CD4-positive, CD25-positive, alpha-beta regulatory T cell (primary cell): ENCODE data around the gene NR5A2. TPM values are rescaled to one million over a fixed set of nuclear protein-coding genes. Genes with fewer than 3 reads are reported as not detected.

Experiments
- ATAC-seq, 2 donors: fragments of 150-1000 bp; cut with Tn5 transposase; one replicate each; pipeline ENCODE4 v1.10.0; 2021; ENCODE audit warnings: low read depth in 2 of 2, moderate number of reproducible peaks in 2 of 2, moderate library complexity in 1 of 2
- DNase-seq, 3 donors: peaks; one replicate each; pipeline versions ENCODE4 v3.0.0 to v3.0.0-alpha.2; 2012 to 2022; ENCODE audit warnings: mixed read lengths in 1 of 3
- H3K27ac ChIP-seq: one replicate; pipeline ENCODE4 v1.7.0; 2013; ENCODE audit warnings: mild to moderate bottlenecking, low read length; ENCODE audit not compliant: insufficient read depth, poor library complexity, severe bottlenecking
- H3K27me3 ChIP-seq: one replicate; pipeline ENCODE4 v1.7.0; 2013; ENCODE audit warnings: low read length; ENCODE audit not compliant: control insufficient read depth, insufficient read depth
- H3K36me3 ChIP-seq: one replicate; pipeline ENCODE4 v1.7.0; 2013; ENCODE audit warnings: mild to moderate bottlenecking, low read length, moderate library complexity; ENCODE audit not compliant: control insufficient read depth, insufficient read depth
- H3K4me1 ChIP-seq: 2 replicates; pipeline ENCODE4 v1.7.0; 2013; ENCODE audit warnings: mild to moderate bottlenecking, low read length; ENCODE audit not compliant: insufficient read depth, control insufficient read depth, poor library complexity, severe bottlenecking
- H3K4me3 ChIP-seq: one replicate; pipeline ENCODE4 v1.7.0; 2013; ENCODE audit warnings: low read depth, mild to moderate bottlenecking, low read length, moderate library complexity
- H3K9me3 ChIP-seq, 2 experiments: 1 replicate in 1 of 2; 2 replicates in 1 of 2; pipeline ENCODE4 v1.7.0; 2013; ENCODE audit warnings: low read length in 2 of 2, mild to moderate bottlenecking in 1 of 2, moderate library complexity in 1 of 2; ENCODE audit not compliant: control insufficient read depth in 2 of 2
- H3K27ac Mint-ChIP-seq, 3 donors: one replicate each; pipeline ENCODE4 v1.8.0; 2020 to 2022; ENCODE audit warnings: mild to moderate bottlenecking in 3 of 3, mixed read lengths in 3 of 3, moderate library complexity in 2 of 3
- H3K27me3 Mint-ChIP-seq: one replicate; pipeline ENCODE4 v1.8.0; 2022; ENCODE audit warnings: mild to moderate bottlenecking, mixed read lengths
- H3K36me3 Mint-ChIP-seq: one replicate; pipeline ENCODE4 v1.8.0; 2020; ENCODE audit warnings: mixed read lengths
- H3K4me1 Mint-ChIP-seq, 4 donors: one replicate each; pipeline ENCODE4 v1.8.0; 2020 to 2022; ENCODE audit warnings: mixed read lengths in 4 of 4, mild to moderate bottlenecking in 1 of 4
- H3K4me3 Mint-ChIP-seq, 4 donors: one replicate each; pipeline ENCODE4 v1.8.0; 2020 to 2022; ENCODE audit warnings: mild to moderate bottlenecking in 4 of 4, mixed read lengths in 4 of 4, moderate library complexity in 3 of 4
- H3K9me3 Mint-ChIP-seq, 7 donors: one replicate each; pipeline ENCODE4 v1.8.0; 2020 to 2022; ENCODE audit warnings: mixed read lengths in 7 of 7, mild to moderate bottlenecking in 3 of 7, moderate library complexity in 2 of 7
- polyA plus RNA-seq, 4 donors: library from polyadenylated mRNA; unstranded; fragments of 300-500 nt; fragmentation: Illumina TruSeq; gene quantifications; one replicate each; pipeline ENCODE4 v1.2.3, GENCODE V29; 2021
- total RNA-seq: library from RNA; stranded (reverse); gene quantifications from one replicate; pipeline ENCODE4 v1.2.3, GENCODE V29; 2022

Gene NR5A2
- total and polyA plus RNA-seq, 5 donors from 2014 or later, result not detected

DNA sequence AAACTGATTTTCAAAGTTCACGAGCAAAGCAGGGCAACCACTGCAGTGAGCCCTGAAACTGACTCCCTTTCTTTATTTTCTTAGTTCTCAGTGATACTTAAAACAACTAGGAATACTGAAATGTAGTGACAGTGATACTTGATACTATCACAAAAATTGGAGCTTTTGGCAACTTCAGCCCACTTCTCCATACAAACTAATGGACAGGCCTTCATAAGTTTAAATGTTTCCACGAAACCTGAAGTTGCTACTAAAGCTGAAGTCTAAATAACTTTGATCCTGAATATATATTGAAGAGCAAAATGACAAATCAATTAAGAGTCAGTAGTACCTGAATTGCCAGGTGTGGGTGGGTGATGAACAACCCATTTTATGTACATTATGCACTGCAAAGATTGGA is 10.0 kb downstream of the NR5A2 start:
- no peak for ATAC-seq
- H3K9me3 Mint-ChIP-seq, result no peaks in the 10 kb centered on the region
- H3K9me3 ChIP-seq, result no peaks in the 10 kb centered on the region
- peak overlapping the region in 3 of 4 donors; percentile 6 to 12 (median 6) for H3K4me3 Mint-ChIP-seq
- DNase-seq, result no peak
- H3K27me3 ChIP-seq, result peaks cover 53% of the 10 kb centered on the region
- peaks cover 56% of the 10 kb centered on the region for H3K27me3 Mint-ChIP-seq
- H3K27ac Mint-ChIP-seq, result no peak overlapping the region
- peaks cover 4 to 44% (median 15%) of the 10 kb centered on the region in 4 donors for H3K4me1 Mint-ChIP-seq
- H3K4me3 ChIP-seq, result no peak overlapping the region
- no peaks in the 10 kb centered on the region for H3K36me3 Mint-ChIP-seq
- peaks cover 31% of the 10 kb centered on the region for H3K4me1 ChIP-seq
- H3K36me3 ChIP-seq, result no peaks in the 10 kb centered on the region
- H3K27ac ChIP-seq, result no peak overlapping the region

DNA sequence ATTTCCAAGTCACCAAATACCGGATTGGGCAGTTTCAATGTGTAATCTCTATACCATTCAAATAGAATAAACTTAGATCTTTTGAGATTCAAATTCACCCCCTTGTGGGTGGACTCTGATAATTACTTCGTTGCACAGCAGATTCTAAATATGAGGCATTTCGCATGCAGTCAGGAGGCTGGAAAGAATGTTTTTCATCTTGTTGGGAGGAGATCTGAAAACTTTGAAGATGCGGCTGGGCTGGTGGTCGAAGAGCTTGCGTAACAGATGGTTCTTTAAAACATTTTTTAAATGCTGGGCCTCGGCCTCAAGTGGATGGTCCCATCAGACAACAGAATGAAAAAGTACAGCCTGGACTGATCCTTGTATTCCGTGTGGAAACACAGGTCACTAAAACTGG is 10.4 kb downstream of the NR5A2 start:
- H3K4me3 Mint-ChIP-seq, result peak overlapping the region; percentile 6 to 55 (median 16)
- peaks cover 0 to 1% (median 0%) of the 10 kb centered on the region in 7 donors for H3K9me3 Mint-ChIP-seq
- H3K4me1 ChIP-seq, result peaks cover 35% of the 10 kb centered on the region
- no peak overlapping the region for H3K27ac ChIP-seq
- no peak for ATAC-seq
- H3K27me3 Mint-ChIP-seq, result peaks cover 60% of the 10 kb centered on the region
- H3K36me3 ChIP-seq, result no peaks in the 10 kb centered on the region
- H3K27ac Mint-ChIP-seq, result no peak overlapping the region
- no peaks in the 10 kb centered on the region for H3K9me3 ChIP-seq
- no peak for DNase-seq
- H3K36me3 Mint-ChIP-seq, result no peaks in the 10 kb centered on the region
- no peak overlapping the region for H3K4me3 ChIP-seq
- peaks cover 7 to 48% (median 19%) of the 10 kb centered on the region in 4 donors for H3K4me1 Mint-ChIP-seq
- peaks cover 52% of the 10 kb centered on the region for H3K27me3 ChIP-seq

DNA sequence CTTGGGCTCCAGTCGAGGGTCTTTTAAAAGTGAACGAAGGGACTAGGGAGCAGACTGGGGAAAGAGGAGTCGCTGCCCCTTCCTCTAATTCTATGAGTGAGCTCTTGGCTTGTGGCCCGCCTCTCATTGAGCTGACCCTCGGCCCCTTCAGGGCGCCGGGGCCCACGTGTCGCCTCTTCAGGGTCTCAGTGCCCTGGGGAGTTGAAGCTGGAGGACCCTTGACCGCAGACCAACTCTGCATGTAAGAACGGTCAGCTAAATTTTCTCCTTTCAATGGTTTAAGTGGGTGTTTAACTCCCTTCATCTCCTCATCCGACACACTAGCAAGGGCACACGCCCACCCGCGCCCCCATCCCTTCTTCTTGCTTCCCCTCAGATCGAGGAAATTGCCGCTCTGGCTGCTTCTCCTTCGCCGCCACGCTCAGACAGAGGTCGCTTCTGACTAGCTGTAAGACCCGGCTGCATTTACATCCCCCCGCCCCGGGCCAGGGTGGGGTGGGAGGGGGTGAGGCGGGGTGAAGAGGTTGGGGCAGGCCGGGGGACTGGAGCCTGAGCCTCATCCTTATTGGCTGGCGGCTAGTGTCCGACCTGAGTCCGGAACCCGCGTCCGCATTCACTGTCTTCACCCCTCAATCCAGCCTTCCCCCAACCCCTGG is 10.9 kb downstream of the NR5A2 start:
- H3K4me1 Mint-ChIP-seq, result peaks cover 9 to 53% (median 21%) of the 10 kb centered on the region in 4 donors
- DNase-seq, result no peak
- ATAC-seq, result no peak
- H3K27ac Mint-ChIP-seq, result no peak overlapping the region
- peak overlapping the region in 2 of 4 donors; percentile 19 to 58 for H3K4me3 Mint-ChIP-seq
- H3K27me3 ChIP-seq, result peaks cover 50% of the 10 kb centered on the region
- peaks cover 0 to 3% (median 0%) of the 10 kb centered on the region in 7 donors for H3K9me3 Mint-ChIP-seq
- peaks cover 39% of the 10 kb centered on the region for H3K4me1 ChIP-seq
- no peak overlapping the region for H3K27ac ChIP-seq
- H3K9me3 ChIP-seq, result no peaks in the 10 kb centered on the region
- H3K4me3 ChIP-seq, result no peak overlapping the region
- peaks cover 66% of the 10 kb centered on the region for H3K27me3 Mint-ChIP-seq
- H3K36me3 Mint-ChIP-seq, result no peaks in the 10 kb centered on the region
- H3K36me3 ChIP-seq, result no peaks in the 10 kb centered on the region

DNA sequence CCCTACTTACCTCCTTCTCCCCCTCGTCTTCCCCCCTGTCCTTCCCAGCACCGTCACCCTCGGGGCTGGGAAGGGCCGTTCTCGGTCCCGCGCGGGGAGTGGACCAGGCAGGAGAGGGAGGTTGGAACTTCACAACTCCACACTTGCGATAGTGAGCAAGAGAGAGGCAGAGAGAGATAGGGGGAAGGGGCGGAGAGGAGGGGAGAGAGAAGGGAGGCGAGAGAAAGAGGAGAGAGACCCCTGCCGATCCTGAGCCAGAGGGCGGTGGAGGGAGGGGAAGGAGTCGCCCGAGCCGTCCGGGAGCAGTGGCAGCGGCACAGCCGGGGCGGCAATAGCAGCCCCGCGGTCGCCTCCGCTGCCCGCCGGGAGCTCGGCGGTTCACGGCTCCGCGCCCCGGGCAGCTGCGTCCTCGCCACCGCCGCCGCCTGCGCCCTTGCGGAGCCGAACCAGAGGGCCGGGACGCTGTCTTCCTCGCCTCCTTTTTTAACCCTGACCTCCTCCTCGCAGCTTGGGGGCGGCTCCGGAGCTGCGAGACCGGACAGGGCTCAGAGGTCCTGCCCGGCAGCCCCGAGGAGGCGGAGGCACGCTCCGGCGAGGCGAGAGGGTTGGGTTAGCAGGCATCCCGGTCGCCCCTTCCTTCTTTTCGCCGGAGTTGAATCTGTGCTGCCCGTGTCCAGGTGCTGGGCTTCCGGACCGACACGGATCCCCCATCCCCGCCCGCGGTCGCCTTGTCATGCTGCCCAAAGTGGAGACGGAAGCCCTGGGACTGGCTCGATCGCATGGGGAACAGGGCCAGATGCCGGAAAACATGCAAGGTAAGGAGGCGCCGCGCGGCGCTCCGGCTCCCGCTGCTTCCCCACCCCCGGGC is 11.7 kb downstream of the NR5A2 start:
- peaks cover 0 to 3% (median 0%) of the 10 kb centered on the region in 7 donors for H3K9me3 Mint-ChIP-seq
- H3K27me3 ChIP-seq, result peaks cover 50% of the 10 kb centered on the region
- no peaks in the 10 kb centered on the region for H3K36me3 ChIP-seq
- ATAC-seq (peak in 1 of 2 donors; percentile 27), DNase-seq (peak in 1 of 3 donors; percentile 32)
- H3K36me3 Mint-ChIP-seq, result no peaks in the 10 kb centered on the region
- H3K9me3 ChIP-seq, result no peaks in the 10 kb centered on the region
- peaks cover 9 to 56% (median 21%) of the 10 kb centered on the region in 4 donors for H3K4me1 Mint-ChIP-seq
- no peak overlapping the region for H3K27ac ChIP-seq
- peaks cover 71% of the 10 kb centered on the region for H3K27me3 Mint-ChIP-seq
- H3K4me3 Mint-ChIP-seq, result peak overlapping the region; percentile 64 to 88 (median 78)
- no peak overlapping the region for H3K27ac Mint-ChIP-seq
- no peak overlapping the region for H3K4me3 ChIP-seq
- H3K4me1 ChIP-seq, result peaks cover 39% of the 10 kb centered on the region

DNA sequence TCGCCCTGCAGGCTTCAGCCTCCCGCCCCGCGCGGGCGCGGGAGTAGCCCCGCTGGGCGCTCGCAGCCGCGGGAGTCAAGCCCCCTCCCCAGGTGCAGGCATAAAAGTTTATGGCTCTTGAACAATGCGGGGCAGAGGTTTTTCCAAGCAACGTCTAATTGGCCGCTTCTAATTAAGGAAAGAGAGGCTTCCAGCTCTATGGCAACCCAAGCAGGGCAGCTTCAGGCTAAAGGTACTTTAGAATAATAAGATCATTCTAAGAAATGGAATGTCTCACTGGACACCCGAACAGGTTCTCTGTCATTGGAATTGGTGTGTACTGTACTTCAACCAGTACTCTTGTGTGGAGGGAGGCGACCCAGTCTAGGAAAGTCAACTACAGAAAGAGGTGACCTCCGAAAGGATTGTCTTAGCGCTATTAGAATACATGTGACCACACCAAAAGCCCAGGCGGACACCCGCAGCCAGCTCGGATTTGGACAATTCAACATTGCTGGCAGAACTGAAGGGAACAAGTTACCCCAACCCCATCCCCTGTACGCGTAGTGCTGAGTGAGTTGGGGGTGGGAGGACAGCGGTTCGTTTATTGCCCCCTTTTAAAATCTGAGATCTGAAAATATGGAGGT is 12.5 kb downstream of the NR5A2 start:
- Histone ChIP-seq H3K4me1 (peaks cover 39% of the 10 kb centered on the region), H3K27ac (no peak overlapping the region), H3K9me3 (no peaks in the 10 kb centered on the region), H3K36me3 (no peaks in the 10 kb centered on the region), H3K4me3 (no peak overlapping the region), H3K27me3 (peaks cover 53% of the 10 kb centered on the region)
- no peak overlapping the region for H3K27ac Mint-ChIP-seq
- peak overlapping the region; percentile 51 to 73 (median 61) for H3K4me3 Mint-ChIP-seq
- no peaks in the 10 kb centered on the region for H3K36me3 Mint-ChIP-seq
- H3K9me3 Mint-ChIP-seq, result peaks cover 0 to 3% (median 0%) of the 10 kb centered on the region in 7 donors
- DNase-seq, result no peak
- H3K4me1 Mint-ChIP-seq, result peaks cover 9 to 56% (median 21%) of the 10 kb centered on the region in 4 donors
- no peak for ATAC-seq
- peaks cover 72% of the 10 kb centered on the region for H3K27me3 Mint-ChIP-seq

DNA sequence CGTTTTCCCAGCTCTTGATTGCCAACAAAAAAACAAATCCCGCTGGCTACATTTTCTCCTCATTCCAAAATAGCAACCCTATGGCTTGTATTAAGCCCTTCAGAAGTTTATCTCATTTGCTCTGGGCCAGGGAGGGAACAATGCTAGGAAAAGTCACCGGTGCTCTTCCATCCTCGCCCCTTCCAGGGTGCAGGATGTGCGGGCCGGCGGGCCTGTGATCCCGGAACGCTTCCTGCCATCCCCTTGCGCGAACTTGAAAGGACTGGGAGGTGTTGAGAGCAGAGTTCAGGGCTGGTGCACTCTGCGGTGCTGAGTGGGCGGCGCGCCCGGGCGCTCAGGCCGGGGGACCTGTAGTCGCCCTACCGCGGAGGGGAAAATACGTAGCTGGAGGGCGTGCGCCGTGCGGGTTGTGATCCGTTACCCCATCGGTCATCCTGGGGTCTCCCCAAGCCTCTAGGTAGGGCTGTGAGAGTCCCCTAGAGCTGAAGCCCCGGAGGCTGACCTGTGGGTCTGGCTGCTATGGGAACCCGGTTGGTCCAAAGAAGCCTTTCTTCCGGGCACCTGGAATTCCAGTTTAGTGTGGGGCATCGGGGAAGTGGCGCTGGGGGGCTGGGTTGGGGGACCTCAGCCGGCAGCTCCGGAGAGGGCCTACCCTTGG is 13.1 kb downstream of the NR5A2 start:
- Histone ChIP-seq H3K27me3 (peaks cover 56% of the 10 kb centered on the region), H3K4me3 (no peak overlapping the region), H3K4me1 (peaks cover 36% of the 10 kb centered on the region), H3K36me3 (no peaks in the 10 kb centered on the region), H3K9me3 (no peaks in the 10 kb centered on the region), H3K27ac (no peak overlapping the region)
- peak overlapping the region in 1 of 3 donors; percentile 20 for H3K27ac Mint-ChIP-seq
- peaks cover 79% of the 10 kb centered on the region for H3K27me3 Mint-ChIP-seq
- H3K4me1 Mint-ChIP-seq, result peaks cover 9 to 53% (median 21%) of the 10 kb centered on the region in 4 donors
- H3K36me3 Mint-ChIP-seq, result no peaks in the 10 kb centered on the region
- H3K4me3 Mint-ChIP-seq, result peak overlapping the region; percentile 36 to 73 (median 58)
- DNase-seq, result no peak
- H3K9me3 Mint-ChIP-seq, result peaks cover 0 to 3% (median 0%) of the 10 kb centered on the region in 7 donors
- ATAC-seq, result no peak
